GM12801 (cell line): ENCODE results near the gene DSE.

Experiments used
- TF ChIP-seq, protein P1 (sequence below): IDR thresholded peaks from one replicate; pipeline ENCODE4 v1.5.1; 2011; ENCODE audit warnings: control low read depth; ENCODE audit not compliant: insufficient read length; ENCODE audit errors: extremely low read depth

The DSE gene

GRCh38 chr6:116433206-116433712, 62.5 kb downstream of the DSE start:
- TF ChIP-seq, protein P1, sequence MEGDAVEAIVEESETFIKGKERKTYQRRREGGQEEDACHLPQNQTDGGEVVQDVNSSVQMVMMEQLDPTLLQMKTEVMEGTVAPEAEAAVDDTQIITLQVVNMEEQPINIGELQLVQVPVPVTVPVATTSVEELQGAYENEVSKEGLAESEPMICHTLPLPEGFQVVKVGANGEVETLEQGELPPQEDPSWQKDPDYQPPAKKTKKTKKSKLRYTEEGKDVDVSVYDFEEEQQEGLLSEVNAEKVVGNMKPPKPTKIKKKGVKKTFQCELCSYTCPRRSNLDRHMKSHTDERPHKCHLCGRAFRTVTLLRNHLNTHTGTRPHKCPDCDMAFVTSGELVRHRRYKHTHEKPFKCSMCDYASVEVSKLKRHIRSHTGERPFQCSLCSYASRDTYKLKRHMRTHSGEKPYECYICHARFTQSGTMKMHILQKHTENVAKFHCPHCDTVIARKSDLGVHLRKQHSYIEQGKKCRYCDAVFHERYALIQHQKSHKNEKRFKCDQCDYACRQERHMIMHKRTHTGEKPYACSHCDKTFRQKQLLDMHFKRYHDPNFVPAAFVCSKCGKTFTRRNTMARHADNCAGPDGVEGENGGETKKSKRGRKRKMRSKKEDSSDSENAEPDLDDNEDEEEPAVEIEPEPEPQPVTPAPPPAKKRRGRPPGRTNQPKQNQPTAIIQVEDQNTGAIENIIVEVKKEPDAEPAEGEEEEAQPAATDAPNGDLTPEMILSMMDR: no peak

- TF ChIP-seq, protein P1: no peak
Observed at GRCh38 chr6:116434056-116434725, 63.4 kb downstream of the DSE start.

DNA sequence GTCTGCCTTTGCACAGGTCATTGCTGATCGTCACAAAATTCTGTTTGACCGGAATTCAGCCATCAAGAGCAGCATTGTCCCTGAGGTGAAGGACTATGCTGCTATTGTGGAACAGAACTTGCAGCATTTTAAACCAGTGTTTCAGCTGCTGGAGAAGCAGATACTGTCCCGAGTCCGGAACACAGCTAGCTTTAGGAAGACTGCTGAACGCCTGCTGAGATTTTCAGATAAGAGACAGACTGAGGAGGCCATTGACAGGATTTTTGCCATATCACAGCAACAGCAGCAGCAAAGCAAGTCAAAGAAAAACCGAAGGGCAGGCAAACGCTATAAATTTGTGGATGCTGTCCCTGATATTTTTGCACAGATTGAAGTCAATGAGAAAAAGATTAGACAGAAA, 65.8 kb downstream of the DSE start:
- TF ChIP-seq, protein P1: no peak

- TF ChIP-seq, protein P1: no peak
Observed at GRCh38 chr6:116437656-116438055, 66.9 kb downstream of the DSE start.

GRCh38 chr6:116438590-116439448, 68.1 kb downstream of the DSE start:
- TF ChIP-seq, protein P1: no peak

DNA sequence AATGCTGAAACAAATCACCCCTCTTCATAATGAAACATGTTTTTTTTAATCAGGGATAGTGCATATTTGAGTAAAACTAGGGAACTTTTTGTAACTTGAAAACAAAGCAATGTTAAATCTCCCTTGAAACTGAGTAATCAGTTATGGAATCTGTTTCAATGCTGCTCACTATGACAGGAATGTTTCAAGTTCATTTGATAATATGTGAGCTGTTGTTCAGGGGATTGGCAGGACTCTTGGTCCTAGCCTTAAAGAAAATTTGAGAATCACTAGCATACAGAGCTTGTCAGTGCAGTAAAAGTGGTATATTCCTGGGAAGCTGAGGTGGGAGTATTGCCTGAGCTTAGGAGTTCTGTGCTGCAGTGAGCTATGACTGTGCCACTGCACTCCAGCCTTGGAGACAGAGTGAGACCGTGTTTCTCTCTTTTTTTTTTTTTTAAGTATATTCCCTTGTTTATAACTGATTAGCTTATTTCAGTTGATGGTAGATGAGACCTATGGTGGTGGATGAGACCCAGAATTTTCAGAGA, 68.8 kb downstream of the DSE start:
- TF ChIP-seq, protein P1: no peak

DNA sequence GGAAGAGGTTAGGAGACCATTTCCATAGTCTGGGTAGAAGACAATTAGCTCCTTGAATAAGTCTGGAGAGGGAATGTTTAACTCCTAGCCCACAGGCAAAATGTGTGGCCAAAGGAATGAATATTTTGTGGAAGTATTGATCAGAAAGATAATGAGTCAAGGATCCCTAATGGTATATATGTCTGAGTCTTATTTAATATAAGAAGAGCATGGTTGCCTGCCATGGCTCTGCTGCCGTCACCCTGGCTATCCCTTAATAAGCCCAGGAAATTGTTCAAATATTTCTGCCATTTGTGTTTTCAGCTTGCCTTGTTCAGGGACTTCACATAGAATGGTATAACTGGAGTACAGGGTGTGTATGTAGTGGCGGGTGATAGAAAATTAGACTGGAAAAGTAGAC, 72.4 kb downstream of the DSE start:
- TF ChIP-seq, protein P1: no peak
